ENCODE data around the gene OR6K3. TPM values are rescaled to one million over a fixed set of nuclear protein-coding genes. Genes with fewer than 3 reads are reported as not detected.

The OR6K3 gene
- total and polyA plus RNA-seq, 2 of the 8 experiments (the other 6 are each of a cell fraction or from before 2014, with no cell fraction given), result not detected

DNA sequence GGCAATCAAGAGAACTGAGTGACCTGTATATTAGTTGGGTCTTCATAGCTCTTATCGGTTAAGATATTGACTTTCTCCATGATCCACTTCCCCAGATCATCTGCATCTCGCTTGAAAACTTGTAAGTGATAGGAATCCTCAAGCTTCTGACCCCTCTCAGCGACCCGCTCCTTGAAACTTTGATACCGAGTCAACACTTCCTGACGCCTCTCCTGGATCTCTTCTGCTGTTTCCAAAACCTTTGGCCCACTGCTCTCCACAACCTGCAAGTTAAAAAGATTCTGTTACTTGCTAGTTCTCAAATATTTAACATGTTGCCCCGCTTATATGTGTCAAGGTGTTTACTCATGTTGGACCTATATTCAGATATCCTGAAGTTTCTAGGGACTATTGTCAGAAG is 35.4 kb downstream of the OR6K3 start (continued):
- no peak for TF ChIP-seq RAD21 (IDR thresholded peaks at IDR 0.05 in 1 of 2, conservative IDR thresholded peaks at IDR 0.05 in 1 of 2; ENCODE audit: low read depth in 2 of 2, low read length in 2 of 2)
- no peak for TF ChIP-seq RFX5 (IDR thresholded peaks at IDR 0.05; ENCODE audit: borderline replicate concordance, low read depth, low read length)
- TF ChIP-seq SIN3A (conservative IDR thresholded peaks at IDR 0.05 in 1 of 2, IDR thresholded peaks at IDR 0.05 in 1 of 2; ENCODE audit: low read depth in 1 of 2, low read length in 2 of 2), result no peak
- no peak for TF ChIP-seq SP1 (IDR thresholded peaks at IDR 0.05; ENCODE audit: low read depth, low read length)
- no peak for TF ChIP-seq NRF1 (IDR thresholded peaks at IDR 0.05; ENCODE audit: low read depth, low read length)
- TF ChIP-seq JUN (IDR thresholded peaks at IDR 0.05; ENCODE audit: low read depth, low read length), result no peak
- TF ChIP-seq CEBPB (IDR thresholded peaks at IDR 0.05; ENCODE audit: low read depth, low read length), result no peak
